GM12892 (cell line): ENCODE measurements around the gene ITGB4.
A peak's percentile ranks its signal among the peaks of the same experiment; 100 is the strongest.
"Not testable (repeated sequence)": the region's sequence is repeated elsewhere in the genome, so short reads cannot be mapped to it uniquely, and the experiment has no call there.

Source experiments
- DNase-seq: peaks from one replicate; pipeline ENCODE4 v3.0.0; 2011; ENCODE audit not compliant: insufficient read length
- FAIRE-seq: peaks from 2 replicates; lab custom pipeline; 2011; peaks lifted over from hg19 to GRCh38; lab: Jason Lieb, UNC
- POLR2A ChIP-seq: IDR thresholded peaks from 2 replicates; pipeline ENCODE4 v1.6.1; 2011; ENCODE audit warnings: low read depth, low read length, control low read depth
- POLR2AphosphoS5 ChIP-seq: IDR thresholded peaks from 2 replicates; pipeline ENCODE4 v1.6.1; 2011; ENCODE audit warnings: low read depth, low read length, control low read depth
- TAF1 ChIP-seq: IDR thresholded peaks from 2 replicates; pipeline ENCODE4 v1.6.1; 2011; ENCODE audit warnings: low read depth, mild to moderate bottlenecking, control low read depth, low read length, borderline replicate concordance

ITGB4 gene

DNA sequence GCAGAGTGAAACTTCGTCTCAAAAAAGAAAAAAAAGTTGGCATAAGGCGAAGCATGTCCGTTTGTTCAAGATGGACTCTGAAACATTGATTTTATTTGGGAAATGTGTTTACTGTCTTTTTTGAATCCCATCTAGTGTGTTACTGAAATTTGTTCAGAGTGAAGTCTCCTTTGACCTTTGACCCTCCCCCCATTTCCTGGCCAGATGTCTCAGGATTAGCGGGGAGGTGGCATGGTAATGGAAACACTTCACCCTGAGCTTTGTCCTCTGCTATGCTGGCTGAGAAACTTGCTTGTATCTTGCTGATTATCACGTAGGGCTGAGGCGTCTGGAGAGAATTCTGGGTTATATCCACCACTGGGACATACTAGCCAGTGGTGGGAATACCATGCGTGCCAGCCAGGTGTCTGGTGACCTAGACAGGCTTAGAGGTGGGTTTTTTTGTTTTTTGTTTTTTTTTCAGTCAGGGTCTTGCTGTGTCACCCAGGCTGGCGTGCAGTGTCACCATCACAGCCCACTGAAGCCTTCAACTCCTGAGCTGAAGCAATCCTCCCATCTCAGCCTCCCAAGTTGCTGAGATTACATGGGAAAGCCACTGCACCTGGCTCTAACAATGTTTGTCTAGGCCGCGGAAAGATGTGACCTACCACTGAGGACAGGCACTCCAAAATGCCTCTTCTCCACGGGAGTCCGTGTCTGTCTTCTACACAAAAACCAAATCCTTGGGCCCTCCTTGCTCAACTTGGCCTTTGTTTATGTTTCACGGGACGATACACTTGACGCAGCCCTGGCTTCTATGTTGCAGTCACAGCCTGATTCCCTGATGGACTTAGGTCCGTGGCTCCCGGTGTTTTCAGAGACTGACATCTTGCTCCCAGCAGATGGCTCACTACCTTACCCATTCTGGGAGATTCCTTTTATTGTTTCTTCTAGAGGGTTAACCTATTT, 50.3 kb downstream of the ITGB4 start:
- no peak for TF ChIP-seq POLR2AphosphoS5
- TF ChIP-seq POLR2A = no peak
- TF ChIP-seq TAF1 = no peak
- no peak for DNase-seq
- FAIRE-seq = no peak

DNA sequence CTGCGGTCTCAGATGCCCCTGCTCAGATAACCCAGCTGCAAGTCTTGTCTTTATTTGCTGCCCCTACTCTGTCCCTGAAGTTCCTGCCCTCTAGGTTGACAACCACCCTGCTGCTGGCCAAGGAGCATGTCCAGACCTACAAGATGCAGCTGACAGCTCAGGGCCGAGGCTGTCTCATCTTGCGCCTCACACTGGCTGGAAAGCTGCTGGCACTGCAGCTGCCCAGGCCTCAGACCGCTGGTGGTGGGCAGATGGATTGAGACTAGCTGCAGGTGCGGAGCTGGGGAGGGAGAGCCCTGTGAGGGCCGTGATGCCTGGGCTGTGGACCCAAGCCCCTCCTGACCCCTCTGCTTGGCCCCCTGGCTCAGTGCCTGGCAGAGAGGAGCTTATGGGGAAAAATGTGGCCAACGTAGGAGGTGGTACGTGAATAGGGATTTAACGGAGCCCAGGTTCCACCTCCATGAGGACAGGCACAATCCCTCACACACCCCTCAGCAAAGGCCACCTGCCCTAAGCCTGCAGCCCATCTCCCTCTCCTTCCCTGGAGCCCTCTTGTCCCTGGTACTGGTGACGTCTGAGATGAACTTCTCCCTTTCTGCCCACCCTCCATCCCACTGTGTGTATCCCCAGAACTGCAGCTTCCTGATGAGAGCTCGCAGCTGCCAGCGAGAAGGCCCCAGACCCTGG, 52.0 kb downstream of the ITGB4 start:
- no peak for FAIRE-seq
- DNase-seq = no peak
- TF ChIP-seq POLR2AphosphoS5 (no peak), POLR2A (no peak), TAF1 (no peak)

DNA sequence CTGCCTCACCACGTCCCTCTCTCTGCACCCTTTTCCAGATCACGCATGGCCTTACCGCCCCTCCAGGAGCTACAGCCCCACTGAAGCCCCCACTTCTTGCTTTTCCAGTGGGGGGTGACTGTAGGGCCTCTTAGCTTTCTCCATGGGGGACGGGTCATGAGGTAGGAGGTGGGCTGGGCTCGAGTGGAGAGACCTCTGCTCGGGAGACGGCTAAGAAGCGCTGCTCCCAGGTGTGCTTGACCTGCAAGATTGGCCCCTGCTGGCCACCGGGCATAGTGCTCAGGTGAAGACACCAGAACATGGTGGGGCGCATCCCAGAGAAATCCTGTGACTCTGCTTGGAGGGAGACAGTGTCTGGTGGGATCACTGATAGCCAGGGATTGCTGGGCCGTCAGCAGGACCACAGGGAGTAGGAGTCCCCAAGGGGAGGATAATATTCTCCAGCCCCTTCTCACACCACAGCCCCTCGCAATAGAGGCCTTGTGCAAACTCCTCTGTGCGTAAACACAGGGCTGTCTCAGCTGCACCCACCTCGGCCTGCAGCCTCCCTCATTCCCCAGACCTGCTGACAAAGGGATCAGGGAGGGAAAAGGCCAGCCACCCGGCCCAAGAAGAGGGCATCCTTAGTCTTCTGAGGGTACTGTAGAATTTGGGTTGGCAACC, 52.7 kb downstream of the ITGB4 start:
- FAIRE-seq = no peak
- TF ChIP-seq POLR2A (no peak), POLR2AphosphoS5 (no peak)
- no peak for DNase-seq

DNA sequence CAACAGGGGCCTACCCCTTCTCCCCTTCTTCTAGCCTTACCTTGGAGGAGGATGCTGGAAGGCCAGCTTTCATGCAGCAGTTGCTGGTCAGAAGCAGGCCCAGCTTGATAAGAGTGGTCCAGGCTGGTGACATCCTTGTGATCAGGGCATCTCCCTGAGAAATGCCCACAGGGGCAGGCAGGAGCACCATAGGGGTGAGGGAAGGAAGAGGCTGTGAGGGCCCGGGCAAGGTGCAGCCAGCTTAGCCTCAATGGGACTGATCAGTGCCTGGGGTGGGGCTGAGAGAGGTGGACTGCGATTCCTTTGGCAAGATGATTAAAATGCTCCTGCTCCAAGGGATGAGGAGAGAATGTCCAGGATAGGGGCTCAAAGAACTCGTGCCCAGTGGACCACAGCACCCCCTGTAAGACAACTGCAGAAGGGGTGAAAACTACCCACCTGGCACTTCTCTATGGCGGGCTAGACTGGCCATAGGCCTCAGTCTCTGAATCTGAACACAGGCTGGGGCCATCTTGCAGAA, 53.3 kb downstream of the ITGB4 start:
- FAIRE-seq (no peak), DNase-seq (no peak)
- no peak for TF ChIP-seq POLR2AphosphoS5
- TF ChIP-seq POLR2A = no peak
- no peak for TF ChIP-seq TAF1

DNA sequence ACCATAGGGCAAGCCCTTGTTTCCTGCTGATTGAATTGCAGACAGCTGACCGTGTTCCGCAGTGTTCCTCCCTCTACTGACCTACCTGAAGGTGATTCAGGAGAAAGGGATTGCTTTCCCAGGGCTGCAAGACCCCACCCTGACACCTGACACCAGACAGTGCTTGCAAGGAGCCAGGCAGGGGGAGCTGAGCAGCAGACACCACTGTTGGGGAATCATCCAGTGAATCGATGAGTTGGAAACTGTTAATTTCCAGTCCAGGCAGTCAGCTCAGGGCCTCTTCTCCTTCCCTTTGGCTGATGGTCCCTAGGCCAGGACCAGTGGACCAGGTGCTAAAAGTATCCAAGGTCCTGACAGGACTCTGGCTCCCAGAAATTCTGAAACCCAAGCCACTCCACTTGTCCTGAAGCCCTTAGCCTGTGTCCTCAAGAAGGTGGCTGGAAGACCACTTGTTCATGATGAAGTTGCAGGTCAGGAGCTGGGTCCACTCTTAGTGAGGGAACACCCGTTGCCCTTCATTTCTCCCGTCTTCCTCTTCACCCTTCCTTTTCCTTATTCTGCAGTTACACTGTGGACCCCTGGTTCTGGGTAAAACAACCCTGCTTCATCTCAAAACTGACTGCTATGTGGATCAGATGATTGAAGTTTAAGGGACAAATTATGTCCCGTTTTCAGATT, 53.9 kb downstream of the ITGB4 start:
- no peak for DNase-seq

DNA sequence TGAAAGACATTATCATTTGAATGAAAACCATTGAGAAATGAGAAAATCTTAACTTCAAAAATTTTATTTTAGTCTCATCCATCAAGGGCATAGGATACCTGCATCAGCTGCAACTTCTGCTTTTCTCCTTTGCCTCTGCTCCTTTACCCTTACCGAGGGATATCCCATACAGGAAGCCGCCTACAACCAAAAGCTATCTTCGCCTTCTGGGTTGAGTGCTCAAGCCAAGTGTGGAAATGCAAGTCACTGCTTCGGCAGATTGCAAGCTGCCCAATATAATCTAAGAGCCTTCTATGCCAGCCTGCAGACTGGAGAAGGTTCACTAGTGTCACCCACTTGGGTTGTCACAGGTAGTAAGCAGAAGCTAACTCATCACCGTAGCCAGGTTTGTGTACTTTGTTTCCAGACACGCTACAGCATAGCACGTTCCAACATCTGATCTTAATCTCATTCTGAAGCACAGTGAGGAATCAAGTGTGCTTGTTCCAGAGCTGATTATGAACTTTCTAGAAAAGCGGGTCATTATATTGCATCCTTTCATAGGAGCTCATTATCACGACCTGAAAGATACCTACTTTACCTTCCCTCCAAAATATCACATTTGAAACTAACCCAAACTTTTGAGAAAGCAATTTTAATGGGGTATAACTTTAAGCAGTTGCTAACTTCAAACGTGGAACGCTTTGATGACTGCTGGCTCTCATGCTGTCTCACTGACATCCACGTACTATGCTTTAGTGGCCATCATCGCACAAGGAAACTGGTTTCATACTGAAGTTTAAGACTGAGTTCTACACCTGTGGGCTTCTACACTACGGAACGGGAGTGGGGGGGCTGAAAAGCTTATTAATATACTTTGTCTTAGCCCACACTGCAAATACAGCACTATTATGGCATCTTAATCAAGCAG, 55.4 kb downstream of the ITGB4 start:
- TF ChIP-seq POLR2A (peak; percentile 76), TAF1 (no peak), POLR2AphosphoS5 (peak; percentile 91)
- FAIRE-seq (no peak), DNase-seq (no peak)

More for the DNA sequence above, 53.9 kb downstream of the ITGB4 start:
- no peak for FAIRE-seq
- peak; percentile 54 for TF ChIP-seq POLR2A
- no peak for TF ChIP-seq TAF1
- TF ChIP-seq POLR2AphosphoS5 = peak; percentile 90

DNA sequence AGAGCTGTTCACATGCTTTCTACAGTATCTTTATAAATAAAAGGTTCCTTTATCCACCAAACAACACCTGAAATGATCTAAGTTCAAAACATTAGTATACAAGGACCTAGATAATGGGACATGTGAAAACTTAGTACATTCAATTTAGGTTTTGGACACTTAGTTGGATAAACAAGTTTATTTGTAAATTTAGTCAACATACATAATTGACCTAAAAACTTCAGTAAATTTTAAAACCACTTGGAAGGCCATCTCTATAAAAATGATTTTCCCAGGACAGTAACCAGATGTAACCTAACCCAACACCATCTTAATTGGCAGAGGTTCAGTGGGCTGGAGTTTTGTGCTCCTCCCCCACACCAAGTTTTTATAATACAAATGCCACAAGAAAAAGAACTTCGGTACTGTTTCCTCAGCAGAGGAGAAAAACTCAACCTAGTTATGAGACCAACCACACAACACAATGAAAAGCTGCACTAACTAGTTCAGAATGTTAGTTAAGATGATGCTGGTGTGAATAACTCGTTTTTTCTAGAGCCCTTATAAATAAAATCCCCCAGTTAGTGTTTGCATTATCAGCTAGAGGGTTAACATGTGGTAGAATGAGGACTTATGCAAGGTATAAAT, 56.1 kb downstream of the ITGB4 start:
- peak; percentile 17 for FAIRE-seq
- no peak for TF ChIP-seq TAF1
- TF ChIP-seq POLR2AphosphoS5 = no peak
- no peak for TF ChIP-seq POLR2A

DNA sequence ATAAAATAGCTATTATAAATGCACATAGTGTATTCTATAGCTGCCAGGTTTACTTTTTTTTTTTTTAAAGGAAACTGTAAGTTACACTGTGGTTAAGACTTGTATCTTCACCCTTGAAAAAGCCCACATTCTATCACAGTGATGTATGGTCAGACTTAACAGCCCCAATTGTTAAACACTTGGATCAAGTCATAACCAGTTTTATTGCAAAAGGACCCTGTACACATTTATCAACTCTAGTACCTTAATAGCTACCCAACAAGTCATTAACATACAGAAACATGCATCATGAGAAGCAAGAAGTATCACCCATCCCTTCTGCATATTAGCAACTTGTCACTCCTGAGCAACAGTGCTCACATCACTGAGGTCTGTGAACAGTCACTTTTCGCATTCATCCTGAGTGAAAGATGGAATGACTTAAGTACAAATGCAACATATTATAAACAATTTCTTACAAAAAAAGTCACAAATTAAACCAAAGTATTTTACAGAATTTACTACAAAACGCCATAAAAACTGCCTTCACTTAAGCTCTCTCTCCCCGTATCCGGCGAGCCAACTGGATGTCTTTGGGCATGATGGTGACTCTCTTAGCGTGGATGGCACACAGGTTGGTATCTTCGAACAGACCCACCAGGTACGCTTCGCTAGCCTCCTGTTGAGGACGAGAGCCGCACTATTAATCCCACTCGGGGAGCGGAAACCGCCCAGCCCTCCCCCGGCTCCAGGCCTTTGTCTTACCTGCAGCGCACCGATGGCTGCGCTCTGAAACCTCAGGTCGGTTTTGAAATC, 57.0 kb downstream of the ITGB4 start:
- peak; percentile 37; the same call in 1 of the 2 replicates for TF ChIP-seq POLR2AphosphoS5
- not testable (repeated sequence) for DNase-seq
- peak; percentile 77 for FAIRE-seq

More for the DNA sequence above, 56.1 kb downstream of the ITGB4 start:
- no peak for DNase-seq

DNA sequence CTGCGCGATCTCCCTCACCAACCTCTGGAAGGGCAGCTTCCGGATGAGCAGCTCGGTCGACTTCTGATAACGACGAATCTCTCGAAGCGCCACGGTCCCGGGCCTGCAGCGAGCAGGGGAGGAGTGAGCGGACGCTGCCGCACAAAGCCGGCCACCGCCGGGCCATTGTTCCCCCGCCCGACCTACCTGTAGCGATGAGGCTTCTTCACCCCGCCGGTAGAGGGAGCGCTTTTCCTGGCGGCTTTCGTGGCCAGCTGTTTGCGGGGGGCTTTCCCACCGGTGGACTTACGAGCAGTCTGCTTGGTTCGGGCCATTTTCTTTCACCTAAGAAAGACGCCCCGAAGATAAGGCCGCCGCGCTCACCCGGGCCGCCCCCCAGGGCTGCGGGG, 57.6 kb downstream of the ITGB4 start:
- no peak for DNase-seq
- FAIRE-seq = no peak
- no peak for TF ChIP-seq TAF1
- TF ChIP-seq POLR2A = no peak
- TF ChIP-seq POLR2AphosphoS5 = no peak
